Fibroblast of mammary gland (primary cell): Measurements from ENCODE around the gene KRT83.

Source experiments
- DNase-seq: peaks from one replicate; pipeline ENCODE4 v3.0.0-alpha.2; 2010; ENCODE audit warnings: low read depth
- H3K4me3 ChIP-seq: 2 replicates; pipeline ENCODE4 v1.5.1; 2011; ENCODE audit warnings: low read depth, mild to moderate bottlenecking, low read length, moderate library complexity; ENCODE audit not compliant: control insufficient read depth
- TF ChIP-seq, protein P1 (sequence below): conservative IDR thresholded peaks from 2 replicates; pipeline ENCODE4 v1.5.1; 2011; ENCODE audit warnings: low read depth, low read length, inconsistent platforms; ENCODE audit not compliant: control insufficient read depth, insufficient read depth

KRT83 gene

DNA sequence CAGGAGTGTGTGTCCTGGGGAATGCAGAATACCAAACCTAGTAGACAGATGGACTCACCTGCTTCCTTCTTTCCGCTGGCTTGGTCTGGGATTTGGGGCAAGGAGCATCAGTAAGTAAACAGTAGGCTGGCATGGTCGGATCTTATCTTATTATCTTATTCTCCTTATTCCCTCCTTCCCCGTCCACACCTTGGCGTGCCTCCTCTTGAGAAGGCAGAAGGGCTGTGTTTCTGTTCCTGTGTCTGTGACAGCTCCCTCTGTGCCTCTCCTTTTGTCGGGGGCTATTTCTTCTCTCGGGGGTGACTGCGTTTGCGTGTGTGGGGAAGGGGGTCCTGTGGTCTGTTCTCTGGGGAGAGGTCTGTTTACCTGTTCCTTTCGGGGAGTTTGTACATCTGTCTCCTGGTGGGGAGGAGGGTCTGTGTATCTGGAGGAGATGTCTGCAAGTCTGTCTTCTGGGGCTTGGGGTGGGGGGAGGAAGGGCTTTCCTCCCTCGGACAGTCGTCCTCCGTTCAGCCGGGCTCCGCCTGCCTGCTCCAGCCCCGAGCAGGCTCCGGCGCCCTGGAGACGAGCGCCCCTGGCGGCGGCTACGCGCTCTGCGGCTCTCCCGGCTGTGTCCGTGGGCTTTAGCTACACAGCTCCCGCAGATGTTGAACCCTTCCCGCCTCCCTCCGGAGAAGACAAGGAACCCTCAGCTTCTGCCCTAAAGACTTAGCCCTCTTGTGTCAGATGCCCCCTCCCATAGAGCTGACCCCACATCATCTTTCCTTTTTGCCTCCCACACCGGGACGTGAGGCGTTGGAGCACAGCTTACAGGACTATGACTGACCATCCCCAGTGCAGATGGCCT is 42.4 kb downstream of the KRT83 start:
- H3K4me3 ChIP-seq = no peak overlapping the region
- peak; percentile 64 for DNase-seq
- TF ChIP-seq, protein P1, sequence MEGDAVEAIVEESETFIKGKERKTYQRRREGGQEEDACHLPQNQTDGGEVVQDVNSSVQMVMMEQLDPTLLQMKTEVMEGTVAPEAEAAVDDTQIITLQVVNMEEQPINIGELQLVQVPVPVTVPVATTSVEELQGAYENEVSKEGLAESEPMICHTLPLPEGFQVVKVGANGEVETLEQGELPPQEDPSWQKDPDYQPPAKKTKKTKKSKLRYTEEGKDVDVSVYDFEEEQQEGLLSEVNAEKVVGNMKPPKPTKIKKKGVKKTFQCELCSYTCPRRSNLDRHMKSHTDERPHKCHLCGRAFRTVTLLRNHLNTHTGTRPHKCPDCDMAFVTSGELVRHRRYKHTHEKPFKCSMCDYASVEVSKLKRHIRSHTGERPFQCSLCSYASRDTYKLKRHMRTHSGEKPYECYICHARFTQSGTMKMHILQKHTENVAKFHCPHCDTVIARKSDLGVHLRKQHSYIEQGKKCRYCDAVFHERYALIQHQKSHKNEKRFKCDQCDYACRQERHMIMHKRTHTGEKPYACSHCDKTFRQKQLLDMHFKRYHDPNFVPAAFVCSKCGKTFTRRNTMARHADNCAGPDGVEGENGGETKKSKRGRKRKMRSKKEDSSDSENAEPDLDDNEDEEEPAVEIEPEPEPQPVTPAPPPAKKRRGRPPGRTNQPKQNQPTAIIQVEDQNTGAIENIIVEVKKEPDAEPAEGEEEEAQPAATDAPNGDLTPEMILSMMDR = peak; percentile 80

DNA sequence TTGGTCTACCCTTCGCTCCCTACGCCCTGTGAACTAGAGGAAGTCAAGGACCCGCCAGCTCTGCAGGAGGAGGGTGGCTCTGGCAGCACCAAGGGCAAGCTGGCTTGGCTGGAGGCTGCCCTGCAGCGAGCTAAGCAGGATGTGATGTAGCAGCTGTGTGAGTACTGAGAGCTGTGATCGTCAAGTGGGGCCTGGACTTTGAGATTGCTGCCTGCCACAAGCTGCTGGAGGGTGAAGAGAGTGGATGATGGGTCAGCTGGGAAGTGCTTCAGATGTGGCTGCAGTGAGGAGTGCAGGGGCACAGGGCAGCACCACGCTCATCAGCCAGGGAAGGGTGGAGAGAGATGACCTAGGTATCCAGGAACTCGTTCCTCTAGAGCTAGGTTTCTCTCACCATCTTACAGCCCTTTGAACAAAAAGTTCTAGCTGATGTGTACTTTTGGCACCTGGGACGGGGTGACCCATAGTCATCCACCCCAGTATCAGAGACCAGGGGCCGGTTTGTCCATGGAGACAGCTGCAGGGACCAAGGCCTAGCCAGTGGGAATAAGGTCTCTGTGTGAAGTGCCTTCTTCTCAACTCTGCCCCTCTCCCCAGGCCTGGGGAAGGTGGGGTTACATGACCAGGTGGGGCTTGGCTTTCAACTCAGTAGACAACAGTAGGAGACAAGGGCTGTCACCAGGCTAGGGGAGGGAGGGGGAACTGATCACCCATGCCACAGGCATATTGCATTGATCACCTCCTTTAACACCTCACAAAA is 43.5 kb downstream of the KRT83 start:
- no peak for DNase-seq
- TF ChIP-seq, protein P1 = no peak
- H3K4me3 ChIP-seq = no peak overlapping the region

DNA sequence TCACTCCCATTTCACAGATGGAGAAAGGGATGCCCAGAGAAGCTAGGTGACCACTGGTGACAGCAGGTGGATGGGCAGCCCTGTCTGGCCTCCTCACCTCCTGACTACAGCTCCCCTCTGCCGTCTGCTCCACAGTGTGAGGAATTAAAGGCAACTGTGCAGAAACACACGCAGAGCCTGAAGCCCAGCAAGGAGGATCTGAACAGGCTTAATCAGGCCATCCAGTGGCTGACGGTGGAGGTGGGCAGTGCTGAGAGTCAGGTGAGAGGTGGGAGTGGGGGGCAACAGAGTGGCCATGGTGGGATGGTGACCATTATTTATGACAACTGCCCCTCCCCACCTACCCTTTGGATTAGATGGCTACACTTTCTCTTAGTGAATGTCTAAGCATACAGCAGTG is 45.5 kb downstream of the KRT83 start:
- H3K4me3 ChIP-seq = no peak overlapping the region
- DNase-seq = no peak
- TF ChIP-seq, protein P1 = no peak

DNA sequence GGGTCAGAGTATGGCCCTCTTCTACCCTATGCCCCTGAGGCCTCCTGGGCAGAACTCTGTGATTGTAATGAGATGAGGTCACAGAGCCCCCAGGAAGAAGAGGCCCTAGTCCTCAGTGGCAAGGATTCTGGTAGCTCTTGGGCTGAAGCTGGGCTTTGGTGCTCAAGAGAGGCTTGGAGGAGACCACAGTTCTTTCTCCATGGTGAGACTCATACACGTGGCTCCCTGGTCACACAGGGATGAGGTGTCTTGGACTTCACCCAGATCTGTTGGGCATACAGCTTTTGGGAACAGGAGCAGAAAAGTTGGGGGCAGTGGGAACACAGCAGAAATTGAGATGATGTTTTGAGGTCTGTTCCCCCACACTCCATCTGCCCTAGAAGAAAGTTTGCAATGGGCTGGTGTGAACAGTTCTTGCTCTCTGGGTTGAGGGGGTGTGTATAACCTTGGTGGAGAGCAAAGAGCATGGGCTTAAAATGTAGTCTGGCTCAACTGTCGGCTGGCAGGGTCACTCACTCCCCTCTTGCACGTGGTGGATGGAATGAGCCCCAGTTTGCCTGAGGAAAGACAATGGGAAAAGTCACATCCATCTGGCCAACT is 46.6 kb downstream of the KRT83 start, which contains the start of gene KRT86:
KRT86 (plus strand) TSS at position 125 of the 600 bp plus-strand sequence. CDS start 27,272 bp downstream, outside the sequence.
- no peak within 1 kb of the TSS for H3K4me3 ChIP-seq
- TF ChIP-seq, protein P1 = no peak

DNA sequence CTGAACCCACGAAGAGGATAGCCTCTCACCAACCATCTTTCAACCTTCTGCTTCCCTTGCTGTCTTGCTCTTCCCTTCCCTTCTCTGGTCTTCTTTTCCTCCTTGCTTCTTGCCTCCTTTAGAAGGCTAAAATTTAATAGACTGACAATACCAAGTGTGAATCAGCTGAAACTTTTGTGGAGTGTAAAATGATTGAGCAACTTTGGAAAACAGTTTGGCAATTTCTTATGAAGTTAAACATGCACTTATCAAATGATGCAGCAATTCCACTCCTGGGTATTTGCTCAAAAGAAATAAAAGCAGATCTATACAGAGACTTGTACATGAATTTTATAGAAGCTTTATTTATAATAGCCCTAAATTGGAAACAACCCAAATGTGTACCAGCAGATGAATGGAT is 50.0 kb downstream of the KRT83 start:
- H3K4me3 ChIP-seq = no peak overlapping the region
- peak; percentile 35 for DNase-seq
- TF ChIP-seq, protein P1 = no peak

More for the DNA sequence above, 46.6 kb downstream of the KRT83 start, which contains the start of gene KRT86:
- no peak for DNase-seq

DNA sequence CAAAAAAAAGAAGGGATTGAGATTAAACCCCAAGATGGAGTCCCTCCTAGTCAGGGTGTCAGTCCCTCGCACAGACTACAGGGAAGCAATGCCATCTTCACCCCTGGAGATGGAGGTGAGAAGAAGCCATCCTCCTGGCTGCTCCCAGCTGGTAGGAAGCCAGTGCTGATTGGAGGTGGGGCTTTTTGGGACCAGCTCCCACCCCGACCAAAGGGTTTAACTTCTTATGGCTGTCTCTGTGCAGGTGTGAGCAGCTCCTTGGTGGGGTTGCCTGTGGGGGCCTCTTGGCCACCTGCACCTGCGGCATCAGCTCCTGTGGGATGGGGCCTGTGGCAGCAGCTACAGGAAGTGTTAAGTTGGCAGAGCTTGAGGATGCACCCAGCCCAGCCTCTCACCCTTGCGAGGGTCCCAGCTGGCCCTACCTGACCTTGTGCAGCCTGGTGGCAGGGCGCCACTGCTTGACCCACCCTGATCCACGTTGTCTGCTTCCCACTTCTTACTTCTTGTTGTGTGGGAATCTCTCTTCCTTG is 50.6 kb downstream of the KRT83 start:
- no peak for DNase-seq
- TF ChIP-seq, protein P1 = no peak
- no peak overlapping the region for H3K4me3 ChIP-seq
